HG03575 (cell line): ENCODE results near the gene SLC26A11.
"Not testable (repeated sequence)": the region's sequence is repeated elsewhere in the genome, so short reads cannot be mapped to it uniquely, and the experiment has no call there.

ENCODE experiments used
- ATAC-seq: cut with Tn5 transposase; IDR thresholded peaks from one replicate; pipeline ENCODE4 v1.9.1; 2021; ENCODE audit not compliant: unreplicated experiment, insufficient number of reproducible peaks, low FRiP score; ENCODE audit errors: extremely low read depth

SLC26A11 gene

DNA sequence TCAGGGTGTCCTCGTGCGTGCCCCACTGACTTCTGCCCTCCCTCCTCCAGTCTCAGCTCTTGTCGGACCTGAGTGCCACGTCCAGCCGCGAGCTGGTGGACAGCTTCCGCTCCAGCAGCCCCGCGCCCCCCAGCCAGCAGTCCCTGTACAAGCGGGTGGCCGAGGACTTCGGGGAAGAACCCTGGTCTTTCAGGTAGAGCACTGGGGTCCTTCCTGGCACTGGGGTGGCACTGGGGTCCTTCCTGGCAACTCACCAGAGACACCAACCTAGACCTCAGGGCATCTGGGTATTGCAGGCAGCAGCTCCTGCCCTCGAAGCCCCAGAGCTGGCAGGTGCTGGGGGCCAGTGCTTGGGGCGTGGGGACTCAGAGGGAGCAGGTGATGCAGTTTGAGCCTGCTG, 25.1 kb upstream of the SLC26A11 start:
- no peak for ATAC-seq

DNA sequence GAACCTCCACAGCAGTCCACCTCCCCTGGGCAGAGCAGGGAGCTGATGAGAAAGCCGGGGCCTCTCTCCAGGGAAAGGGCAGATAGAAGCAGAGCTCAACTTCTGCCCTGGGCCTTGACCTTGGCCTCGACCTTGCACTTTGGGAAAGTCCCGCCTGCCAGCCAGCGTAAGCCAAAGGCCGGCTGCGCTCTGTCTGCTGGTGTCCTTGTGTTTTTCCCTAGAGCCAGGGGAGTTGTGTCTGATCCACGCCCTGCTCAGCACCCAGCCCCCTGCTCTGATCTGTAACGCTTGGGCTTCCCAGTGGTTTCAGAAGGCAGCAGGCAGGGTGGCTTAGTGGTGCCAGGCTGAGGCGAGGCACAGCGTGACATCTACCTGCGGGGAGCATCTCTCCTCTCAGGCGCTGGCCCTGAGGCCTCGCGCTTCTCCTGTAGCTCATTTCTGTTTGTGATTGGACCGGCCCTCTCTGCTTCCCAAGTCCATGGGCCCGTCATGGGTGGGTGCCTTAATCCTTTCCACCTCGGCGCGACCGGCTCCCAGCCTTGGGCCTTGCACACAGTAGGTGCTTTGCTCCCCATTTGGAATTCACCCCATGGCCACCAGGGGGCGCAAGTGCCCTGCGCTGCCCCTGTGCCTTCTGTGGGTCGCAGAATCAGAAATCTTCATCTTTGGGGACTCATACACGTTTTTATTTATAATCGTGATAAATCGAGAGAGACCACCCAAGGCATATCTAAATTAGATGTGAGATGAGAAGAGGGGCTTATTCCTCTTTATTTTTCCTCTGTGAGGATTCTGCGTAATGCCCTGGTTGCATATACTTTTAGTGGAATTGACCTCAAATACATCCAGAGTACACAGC, 24.3 kb upstream of the SLC26A11 start:
- no peak for ATAC-seq

DNA sequence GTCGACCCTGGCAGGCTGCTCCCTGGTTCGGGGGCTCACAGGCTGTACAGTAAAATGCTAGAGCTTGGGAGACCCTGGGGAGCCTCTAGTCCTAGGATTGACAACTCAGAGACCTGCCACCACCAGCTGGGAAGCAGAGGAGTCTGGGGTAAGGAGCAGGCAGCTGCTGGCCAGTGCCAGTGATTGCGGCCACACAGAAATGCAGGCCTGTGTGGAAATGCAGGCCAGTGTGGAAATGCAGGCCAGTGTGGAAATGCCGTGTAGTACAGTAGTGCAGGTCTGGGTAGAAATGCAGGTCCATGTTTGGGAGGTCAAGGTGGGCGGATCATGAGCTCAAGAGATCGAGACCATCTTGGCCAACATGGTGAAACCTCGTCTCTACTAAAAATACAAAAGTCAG, 23.6 kb upstream of the SLC26A11 start:
- ATAC-seq, result no peak

DNA sequence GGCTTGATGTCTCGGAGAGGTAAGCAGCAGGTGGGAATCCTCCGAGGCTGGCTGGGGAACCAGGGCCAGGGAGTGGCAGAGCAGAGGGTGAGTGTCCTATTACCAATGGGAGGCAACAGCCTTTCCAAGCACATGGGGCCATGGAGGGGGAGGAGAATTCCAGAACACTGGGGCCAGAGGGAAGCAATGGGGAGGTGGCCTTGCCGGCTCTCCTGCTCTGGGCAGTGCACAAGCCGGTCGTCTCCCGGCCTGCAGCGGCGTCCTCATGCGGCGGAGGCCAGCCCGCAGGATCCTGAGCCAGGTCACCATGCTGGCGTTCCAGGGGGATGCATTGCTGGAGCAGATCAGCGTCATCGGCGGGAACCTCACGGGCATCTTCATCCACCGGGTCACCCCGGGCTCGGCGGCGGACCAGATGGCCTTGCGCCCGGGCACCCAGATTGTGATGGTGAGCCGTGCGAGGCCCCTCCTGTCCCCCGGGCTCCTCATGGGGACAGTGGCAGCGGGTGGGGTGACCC, 22.0 kb upstream of the SLC26A11 start:
- no peak for ATAC-seq

DNA sequence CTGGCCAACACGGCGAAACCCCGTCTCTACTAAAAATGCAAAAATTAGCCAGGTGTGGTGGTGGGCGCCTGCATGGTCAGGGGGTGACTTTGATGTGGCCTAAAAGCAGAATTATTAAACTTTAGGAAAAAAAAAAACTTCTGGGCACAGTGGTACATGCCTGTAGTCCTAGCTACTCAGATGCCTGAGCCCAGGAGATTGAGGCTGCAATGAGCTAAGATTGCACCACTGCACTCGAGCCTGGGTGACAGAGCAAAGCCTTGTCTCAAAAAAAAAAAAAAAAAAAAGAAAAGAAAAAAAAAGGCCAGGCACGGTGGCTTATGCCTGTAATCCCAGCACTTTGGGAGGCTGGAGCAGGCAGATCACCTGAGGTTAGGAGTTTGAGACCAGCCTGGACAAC, 20.9 kb upstream of the SLC26A11 start:
- ATAC-seq, result not testable (repeated sequence)

DNA sequence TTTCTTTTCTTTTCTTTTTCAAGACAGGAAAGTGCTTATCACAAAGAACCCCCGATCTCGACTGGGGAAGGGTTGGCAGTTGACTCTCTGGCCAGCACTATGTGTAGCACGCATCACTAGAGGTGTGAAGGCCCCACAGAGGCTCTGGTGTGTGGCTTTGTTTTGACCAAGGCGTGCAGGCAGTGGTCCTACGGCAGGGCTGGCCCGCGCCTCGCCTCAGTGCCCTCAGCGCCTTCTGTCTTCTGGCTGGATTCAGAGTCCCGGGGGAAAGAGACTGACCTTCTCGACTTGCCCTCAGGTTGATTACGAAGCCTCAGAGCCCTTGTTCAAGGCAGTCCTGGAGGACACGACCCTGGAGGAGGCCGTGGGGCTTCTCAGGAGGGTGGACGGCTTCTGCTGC, 18.8 kb upstream of the SLC26A11 start:
- no peak for ATAC-seq

DNA sequence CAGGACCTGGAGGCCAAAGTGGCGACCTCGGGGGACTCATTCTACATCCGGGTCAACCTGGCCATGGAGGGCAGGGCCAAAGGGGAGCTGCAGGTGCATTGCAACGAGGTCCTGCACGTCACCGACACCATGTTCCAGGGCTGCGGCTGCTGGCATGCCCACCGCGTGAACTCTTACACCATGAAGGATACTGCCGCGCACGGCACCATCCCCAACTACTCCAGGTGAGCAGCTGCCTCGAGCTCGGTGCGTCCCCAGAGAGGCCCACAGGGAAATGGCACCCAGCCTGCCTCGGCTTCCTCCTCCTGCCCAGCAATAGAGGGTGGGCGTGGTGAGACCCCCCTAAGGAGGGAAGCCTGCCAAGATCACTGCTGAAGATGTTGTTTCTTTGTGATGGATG, 18.0 kb upstream of the SLC26A11 start:
- ATAC-seq, result no peak

DNA sequence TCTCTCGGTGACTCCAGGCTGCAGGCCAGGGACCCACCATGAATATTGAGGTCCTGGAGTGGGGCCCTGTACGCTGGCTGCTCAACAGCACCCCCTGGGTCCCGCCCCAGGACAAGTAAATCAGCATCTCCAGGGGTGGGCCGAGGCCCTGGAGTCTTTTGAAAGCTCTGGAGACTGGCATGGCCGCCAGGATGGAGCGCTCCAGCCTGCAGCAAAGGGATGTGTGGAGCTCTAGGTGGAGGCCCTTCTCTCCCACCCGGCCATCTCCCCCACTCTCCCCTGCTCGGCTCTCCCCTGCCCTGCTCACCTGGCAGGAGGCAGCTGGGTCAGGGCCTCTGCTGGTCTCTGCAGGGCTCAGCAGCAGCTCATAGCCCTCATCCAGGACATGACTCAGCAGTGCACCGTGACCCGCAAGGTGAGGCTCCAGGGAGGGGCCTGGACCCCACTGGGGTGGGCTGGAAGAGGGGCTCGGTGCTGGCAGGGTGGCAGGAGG, 16.7 kb upstream of the SLC26A11 start:
- ATAC-seq, result no peak

DNA sequence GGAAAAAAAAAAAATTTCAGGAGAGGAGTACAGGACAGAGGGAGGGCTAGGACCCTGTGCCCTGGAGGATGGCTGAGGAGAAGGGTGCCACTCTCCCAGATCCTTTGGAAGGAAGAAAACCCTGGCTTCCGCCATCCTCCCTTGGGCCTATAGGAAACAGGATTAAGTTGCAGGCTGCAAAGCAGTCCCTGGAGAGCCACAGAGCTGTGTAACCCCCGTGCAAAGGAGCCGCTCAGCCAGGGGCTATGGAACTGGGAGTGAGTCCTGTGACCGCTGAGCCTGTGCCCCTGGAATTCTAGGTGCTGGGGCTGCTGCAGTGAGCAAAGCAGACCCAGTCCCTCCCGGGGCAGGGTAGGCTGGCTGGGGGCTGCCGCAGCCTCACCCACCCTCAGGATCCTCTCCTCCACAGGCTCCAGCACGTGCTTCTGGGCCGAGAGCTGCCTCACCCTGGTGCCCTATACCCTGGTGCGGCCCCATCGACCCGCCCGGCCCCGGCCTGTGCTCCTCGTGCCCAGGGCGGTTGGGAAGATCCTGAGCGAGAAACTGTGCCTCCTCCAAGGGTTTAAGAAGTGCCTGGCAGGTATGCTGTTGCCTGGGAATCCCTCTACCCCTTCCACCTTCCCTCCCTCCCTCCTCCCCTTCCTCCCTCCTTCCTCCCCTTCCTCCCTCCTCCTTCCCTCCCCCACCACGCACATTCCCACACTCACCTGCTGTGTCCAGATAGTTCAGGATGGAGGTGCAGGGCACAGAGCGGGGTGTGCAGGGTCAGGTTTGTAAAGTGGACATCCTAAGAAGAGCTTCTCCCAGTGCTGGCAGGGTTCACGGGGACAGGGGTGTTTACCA, 15.4 kb upstream of the SLC26A11 start:
- no peak for ATAC-seq

DNA sequence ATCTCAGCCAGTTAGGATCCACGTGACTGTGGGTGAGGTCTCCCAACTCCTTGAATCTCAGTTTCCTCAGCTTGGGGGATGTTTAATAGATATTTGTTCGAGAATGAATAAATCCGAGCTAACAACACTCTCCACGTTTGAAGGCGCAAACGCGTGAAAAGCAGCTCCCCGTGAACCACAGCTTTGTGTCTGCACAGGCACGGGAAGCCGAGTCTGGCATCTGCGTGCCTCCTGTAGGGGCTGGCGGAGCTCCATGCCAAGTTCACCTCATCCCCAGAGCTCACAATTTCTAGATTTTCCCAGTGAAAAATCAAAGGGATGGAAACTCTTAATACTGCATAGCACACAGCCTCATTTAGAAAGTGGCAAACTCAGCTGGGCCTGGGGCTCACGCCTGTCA, 14.4 kb upstream of the SLC26A11 start:
- ATAC-seq, result no peak

DNA sequence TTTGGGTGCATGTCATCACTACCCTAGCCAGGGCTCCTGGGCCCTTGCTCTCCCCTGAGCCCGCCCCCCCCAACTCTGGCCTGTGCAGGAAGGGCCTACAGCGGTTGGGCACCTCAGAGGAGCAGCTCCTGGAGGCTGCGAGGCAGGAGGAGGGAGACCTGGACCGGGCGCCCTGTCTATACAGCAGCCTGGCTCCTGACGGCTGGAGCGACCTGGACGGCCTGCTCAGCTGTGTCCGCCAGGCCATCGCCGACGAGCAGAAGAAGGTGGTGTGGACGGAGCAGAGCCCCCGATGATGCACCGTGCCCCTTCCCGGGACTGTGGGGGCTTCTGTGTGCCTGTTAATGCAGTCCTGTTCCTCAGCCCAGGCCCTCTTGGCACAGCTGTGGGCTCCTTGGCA, 12.2 kb upstream of the SLC26A11 start:
- ATAC-seq, result no peak

DNA sequence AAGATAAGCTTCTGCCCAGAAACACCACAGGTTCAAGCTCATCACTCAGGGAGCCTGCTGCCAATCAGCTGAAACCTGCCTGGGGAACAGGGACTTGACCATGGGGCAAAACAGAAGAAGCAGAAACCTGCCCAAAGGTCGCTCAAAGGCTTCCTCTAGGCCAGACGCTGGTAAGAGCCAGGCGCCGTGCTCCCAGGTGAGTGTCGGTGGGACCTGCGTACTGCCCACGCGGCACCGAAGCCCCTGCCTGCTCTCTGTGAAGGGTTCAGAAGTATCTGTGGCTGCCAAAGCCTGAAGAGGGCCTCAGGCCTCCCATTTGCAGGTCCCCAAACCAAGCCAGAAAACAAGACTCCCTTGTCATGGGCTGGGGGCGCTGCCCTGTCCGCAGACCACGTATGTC, 10.5 kb upstream of the SLC26A11 start:
- no peak for ATAC-seq

DNA sequence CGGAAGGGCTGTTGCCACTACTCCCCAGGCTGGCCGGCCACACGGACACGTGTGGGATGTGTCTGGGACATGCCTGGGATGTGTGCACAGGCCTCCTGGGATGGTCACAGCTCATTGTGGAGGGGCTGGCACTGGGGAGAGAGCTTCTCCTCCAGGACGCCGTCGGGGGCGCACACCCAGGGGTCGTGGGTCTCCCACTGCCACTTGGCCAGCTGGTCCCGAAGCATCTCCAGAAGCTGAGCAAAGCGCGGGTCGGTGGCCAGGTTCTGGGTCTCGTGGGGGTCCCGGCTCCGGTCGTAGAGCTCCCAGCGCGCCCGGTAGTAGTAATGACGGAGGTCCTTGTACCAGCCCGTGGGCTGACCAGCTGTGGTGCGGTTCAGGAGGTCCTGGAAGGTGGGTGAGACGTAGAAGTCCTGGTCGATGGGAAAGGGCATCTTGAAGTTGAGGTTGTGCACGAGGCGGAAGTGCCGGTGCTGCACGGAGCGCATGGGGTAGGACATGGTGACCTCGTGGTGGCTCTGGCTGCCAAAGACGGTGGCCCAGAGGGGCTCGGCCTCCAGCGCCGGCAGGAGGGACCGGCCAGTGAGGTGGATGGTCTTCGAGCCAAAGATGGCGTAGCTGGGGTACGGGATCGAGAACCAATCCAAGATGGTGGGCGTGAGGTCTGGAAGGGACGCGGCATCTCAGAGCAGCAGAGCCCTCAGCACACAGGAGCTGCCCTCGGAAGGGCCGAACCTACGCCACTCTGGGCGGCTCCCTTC, 9.7 kb upstream of the SLC26A11 start:
- no peak for ATAC-seq

DNA sequence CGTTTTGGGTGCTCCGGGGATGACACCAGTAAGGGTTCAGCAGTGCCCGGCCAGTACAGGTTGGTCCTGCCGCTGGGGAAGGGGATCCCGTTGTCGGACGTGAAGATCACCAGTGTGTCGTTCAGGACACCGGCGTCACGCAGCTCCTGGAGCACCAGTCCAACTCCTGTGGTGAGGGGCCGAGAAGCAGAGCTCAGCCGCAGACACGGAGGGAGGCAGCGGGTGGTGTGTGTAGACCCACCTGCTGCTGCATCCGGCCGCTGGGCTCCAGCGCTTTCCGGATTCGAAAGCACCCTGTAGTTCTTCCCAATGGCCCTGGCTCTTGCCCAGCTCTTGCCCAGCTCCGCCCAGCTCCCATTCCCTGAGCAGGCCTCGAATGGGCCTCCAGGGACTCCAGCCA, 8.1 kb upstream of the SLC26A11 start:
- ATAC-seq, result no peak

DNA sequence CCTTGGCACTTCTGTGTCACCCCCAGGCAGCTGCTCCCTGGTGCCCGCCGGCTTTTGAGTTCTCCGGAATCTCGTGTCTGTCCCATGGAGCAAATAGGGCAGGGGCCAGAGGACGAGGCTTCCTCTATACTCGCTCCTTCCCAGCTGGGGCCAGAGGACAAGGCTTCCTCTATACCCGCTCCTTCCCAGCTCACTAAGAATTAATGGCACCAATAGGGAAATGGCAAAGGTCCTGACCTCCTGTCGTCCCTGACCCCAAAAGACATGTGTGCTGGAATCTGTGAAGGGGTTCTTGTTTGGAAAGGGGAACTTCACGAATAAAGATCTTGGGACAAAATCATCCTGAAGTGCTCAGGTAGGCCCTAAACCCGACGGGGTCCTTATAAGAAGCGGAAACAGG, 7.7 kb upstream of the SLC26A11 start:
- no peak for ATAC-seq

DNA sequence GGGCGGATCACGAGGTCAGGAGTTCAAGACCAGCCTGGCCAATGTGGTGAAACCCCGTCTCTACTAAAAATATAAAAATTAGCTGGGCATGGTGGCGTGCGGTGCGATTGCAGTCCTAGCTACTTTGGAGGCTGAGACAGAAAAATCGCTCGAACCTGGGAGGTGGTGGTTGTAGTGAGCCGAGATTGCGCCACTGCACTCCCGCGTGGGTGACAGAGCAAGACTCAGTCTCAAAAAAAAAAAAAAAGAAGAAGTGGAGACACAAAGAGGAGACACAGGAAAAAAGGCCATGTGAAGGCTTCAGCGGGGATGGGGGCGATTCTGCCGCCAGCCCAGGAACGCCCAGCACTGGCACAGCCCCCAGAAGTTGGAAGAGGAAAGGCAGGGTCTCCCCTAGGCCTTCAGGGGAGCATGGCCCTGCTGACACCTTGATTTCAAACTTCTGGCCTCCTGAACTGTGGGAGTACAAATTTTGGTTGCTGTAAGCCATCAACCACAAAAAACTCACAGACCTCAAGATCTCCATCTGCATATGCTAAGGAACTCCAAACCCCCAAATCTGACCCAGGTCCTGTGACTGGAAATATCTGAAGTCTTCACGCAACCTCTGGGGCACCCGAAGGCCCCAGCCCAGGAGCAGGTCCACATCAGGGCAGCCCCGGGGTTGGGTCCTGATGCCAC, 7.1 kb upstream of the SLC26A11 start:
- no peak for ATAC-seq

DNA sequence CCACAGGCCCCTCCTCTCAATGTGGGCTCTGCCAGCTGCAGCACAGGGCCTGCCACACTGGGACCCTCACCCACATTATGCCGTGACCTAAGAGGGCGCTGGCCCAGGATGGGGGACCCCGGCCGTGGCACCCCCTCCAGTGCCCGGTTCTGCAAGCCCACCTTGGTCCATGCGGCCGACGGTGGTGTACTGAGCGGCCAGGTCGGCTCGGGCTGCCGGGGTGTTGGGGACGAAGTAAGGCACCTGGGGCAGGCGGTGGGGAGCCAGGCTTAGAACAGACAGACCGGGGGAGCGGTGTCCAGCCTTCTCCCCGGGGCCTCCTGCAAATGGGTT, 6.6 kb upstream of the SLC26A11 start:
- no peak for ATAC-seq

DNA sequence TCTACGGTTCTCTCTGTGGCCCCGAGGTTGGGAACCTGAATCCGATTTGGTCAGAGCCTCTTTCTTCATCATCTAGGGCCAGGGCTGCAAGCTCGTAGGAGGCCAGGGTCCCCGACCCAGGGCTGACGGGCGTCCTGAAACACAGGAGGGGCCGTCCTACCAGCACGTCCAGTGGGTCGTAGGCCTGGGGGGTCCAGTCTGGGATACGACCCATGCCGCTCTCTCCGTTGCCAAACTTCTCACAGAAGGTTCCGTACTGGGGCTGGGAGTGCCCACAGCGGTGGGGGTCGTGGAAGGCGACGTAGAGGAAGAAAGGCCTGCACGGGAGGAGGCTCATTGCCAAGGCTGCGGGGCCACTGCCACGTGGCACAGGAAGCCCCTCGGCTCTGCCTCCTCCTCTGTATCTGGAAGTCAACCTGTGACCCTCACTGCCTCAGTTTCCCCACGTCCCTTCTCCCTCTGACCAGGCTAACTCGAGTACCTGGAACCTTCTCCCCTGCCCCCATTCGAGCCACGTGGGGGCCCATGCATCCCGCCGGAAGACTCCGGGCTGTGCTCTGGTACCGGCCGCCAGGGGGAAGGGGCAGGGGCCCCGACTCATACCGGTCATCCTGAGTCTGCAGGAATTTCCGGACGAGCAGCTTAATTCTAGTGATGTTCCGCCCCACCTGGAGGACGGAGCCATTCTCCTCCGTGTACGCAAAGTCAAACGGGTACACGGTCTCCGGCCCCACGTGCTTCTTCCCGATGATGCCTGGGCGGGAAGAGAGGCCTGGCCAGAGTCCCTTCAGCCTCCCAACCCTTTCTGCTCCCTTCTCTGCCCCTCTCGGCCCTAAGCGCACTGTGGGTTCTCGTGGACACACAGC, 6.0 kb upstream of the SLC26A11 start:
- no peak for ATAC-seq
